GM10248 (cell line): ENCODE measurements around the gene ENO4.

ENCODE experiments used
- CTCF ChIA-PET: fragments of 300-600 bp; sonication (Branson Sonifier 250); formaldehyde crosslinking; extraction: SDS; loops from one replicate; lab custom pipeline; 2021; ENCODE audit warnings: antibody characterized with exemption; lab: Yijun Ruan, JAX
- POLR2A ChIA-PET: fragments of 350-650 bp; sonication (Branson Sonifier 250); formaldehyde crosslinking; extraction: SDS; loops from one replicate; lab custom pipeline; 2020; ENCODE audit warnings: antibody characterized with exemption; lab: Yijun Ruan, JAX
- DNase-seq: peaks from one replicate; pipeline ENCODE4 v3.0.0; 2012; ENCODE audit errors: extremely low spot score
- TF ChIP-seq, protein P1 (sequence below): IDR thresholded peaks from 2 replicates; pipeline ENCODE4 v1.5.1; 2012; ENCODE audit warnings: mild to moderate bottlenecking, low read depth; ENCODE audit errors: extremely low read depth, missing control alignments, control extremely low read depth

The ENO4 gene

DNA sequence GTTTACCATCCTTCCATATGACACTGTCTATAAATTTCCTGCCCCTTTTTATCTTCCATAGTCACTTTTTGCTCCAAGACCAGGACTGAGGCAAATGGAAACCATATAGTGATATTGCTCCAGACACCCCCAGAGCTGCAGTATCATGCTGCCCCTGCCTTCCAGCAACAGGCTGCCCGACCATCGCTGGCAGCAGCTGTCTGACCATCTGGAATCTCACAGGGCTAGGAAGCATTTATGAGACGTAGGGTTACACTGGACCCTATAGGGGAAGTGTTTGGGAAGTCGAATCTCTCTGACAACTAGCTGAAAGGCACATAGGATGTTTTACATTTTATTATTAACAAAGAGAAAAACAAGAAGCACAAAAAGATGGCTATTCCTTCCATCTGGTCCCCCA lies 19.4 kb downstream of the ENO4 start:
- CTCF ChIA-PET, result no interaction called here
- DNase-seq, result no peak
- POLR2A ChIA-PET, result no interaction called here
- TF ChIP-seq, protein P1, sequence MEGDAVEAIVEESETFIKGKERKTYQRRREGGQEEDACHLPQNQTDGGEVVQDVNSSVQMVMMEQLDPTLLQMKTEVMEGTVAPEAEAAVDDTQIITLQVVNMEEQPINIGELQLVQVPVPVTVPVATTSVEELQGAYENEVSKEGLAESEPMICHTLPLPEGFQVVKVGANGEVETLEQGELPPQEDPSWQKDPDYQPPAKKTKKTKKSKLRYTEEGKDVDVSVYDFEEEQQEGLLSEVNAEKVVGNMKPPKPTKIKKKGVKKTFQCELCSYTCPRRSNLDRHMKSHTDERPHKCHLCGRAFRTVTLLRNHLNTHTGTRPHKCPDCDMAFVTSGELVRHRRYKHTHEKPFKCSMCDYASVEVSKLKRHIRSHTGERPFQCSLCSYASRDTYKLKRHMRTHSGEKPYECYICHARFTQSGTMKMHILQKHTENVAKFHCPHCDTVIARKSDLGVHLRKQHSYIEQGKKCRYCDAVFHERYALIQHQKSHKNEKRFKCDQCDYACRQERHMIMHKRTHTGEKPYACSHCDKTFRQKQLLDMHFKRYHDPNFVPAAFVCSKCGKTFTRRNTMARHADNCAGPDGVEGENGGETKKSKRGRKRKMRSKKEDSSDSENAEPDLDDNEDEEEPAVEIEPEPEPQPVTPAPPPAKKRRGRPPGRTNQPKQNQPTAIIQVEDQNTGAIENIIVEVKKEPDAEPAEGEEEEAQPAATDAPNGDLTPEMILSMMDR, result no peak

DNA sequence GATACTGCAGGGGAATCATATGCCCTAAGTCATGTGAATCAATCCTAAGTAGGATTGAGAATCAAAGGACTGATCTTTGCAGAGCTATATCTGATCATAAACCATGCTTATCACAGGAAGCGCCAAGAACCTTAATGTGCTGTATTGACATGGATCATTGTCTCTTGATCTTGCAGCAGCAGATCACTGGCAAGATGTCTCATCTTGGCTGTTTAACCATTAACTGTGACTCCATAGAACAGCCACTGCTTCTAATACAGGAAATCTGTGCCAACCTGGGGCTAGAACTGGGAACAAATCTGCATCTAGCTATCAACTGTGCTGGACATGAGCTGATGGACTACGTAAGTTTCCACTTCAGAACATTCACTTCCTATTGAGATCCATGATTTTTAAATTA lies 21.6 kb downstream of the ENO4 start:
- DNase-seq, result no peak
- ChIA-PET POLR2A (no interaction called here), CTCF (interaction anchor here (1.2 to 1.3 kb wide), 2 partner anchors 19 to 83 kb away, joined by 3 read pairs; no protein-coding TSS in a partner anchor)
- TF ChIP-seq, protein P1, result no peak

DNA sequence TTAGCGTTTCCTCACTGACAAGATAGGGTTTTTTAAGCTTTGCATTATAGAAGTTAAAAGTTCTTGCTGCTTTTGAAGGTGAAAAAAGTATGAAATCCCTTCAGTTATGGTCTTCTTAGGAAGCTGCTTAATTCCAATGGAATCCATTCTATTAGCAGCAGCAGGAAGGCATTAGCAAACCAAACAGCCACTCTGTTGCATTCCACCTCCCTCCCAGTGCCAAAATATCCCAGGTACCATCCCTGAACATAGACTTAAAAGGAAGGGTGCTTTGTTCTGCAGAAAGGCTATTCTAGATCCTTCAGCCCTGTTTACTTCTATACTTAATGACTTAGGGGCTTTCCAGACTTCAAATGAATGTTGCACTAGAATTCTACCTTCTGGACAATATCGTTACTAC lies 23.8 kb downstream of the ENO4 start:
- POLR2A ChIA-PET, result no interaction called here
- no peak for DNase-seq
- CTCF ChIA-PET, result no interaction called here
- TF ChIP-seq, protein P1, result no peak

DNA sequence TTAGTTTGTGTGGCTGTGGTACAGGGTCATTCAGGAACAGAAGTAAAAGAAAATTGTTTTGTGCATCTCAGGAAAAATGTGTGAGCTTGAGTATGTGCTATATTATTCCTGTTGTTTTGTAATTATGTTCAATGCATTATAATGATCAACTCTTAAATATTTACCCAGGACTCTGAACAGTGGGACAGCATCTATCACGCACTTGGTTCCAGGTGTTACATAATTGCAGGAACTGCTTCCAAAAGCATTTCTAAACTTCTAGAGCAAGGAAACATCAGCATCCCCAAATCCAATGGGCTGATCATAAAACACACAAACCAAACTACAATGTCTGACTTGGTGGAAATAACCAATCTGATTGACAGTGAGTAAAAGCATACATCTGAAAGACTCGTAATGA lies 26.6 kb downstream of the ENO4 start:
- ChIA-PET POLR2A (no interaction called here), CTCF (interaction anchor here (2.2 kb wide), 1 partner anchor 10 kb away, joined by 11 read pairs; no protein-coding TSS in a partner anchor)
- TF ChIP-seq, protein P1, result no peak
- DNase-seq, result no peak

DNA sequence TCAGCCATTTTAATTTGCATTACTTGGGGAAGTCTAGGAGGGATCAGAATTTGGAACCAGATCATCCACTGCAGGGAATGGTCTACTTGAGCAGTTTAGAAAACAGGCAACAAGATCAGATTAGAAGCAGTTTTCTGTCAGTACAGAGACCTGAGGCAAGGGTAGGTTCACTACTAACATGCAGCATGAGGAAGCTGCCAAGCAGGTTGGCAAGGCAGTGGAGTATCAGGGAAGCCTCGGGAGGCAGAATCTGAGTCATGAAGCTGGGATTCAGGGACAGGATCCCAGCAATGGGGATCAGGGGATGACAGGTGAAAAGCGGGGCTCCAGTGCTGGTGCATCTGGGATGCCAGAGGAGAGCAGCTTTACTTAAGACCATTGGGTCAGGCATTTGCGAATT lies 28.1 kb downstream of the ENO4 start:
- TF ChIP-seq, protein P1, result no peak
- POLR2A ChIA-PET, result no interaction called here
- CTCF ChIA-PET, result interaction anchor here (0.7 to 1.3 kb wide), 6 partner anchors 10 to 89 kb away, joined by 3 to 5 read pairs (median 3); no protein-coding TSS in a partner anchor
- no peak for DNase-seq

DNA sequence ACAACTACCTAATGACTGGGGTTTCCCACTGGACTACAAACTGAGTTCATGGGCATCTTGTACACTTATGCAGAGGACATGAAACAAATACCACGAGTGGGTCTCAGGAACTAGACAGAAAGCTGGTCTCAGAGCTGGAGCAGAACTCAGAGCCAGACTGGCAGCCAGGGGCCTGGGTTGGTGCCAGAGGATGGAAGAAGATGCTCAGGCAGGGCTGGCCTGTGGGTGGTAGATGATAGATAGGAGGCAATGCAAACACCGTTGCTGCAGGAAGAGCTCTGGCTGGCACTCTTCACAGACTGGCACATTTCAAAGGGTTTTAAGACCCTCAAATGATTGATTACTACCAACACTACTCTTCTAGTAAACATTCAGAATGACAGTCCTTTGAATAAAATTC lies 28.8 kb downstream of the ENO4 start:
- ChIA-PET POLR2A (no interaction called here), CTCF (interaction anchor here (0.8 to 0.9 kb wide), 2 partner anchors 9 to 26 kb away, joined by 3 read pairs; no protein-coding TSS in a partner anchor)
- DNase-seq, result no peak
- TF ChIP-seq, protein P1, result no peak
